Heart left ventricle (tissue), 16 donors: ENCODE results near the gene GPHB5. TPM values are rescaled to one million over a fixed set of nuclear protein-coding genes. Genes with fewer than 3 reads are reported as not detected.

Experiments
- ATAC-seq, 4 donors: fragments of 200-7000 bp; cut with Tn5 transposase; one replicate each; pipeline ENCODE4 v1.9.1; 2020 to 2022; ENCODE audit warnings: moderate library complexity in 4 of 4, mild to moderate bottlenecking in 3 of 4, moderate number of reproducible peaks in 1 of 4
- DNase-seq, 5 donors: peaks; one replicate each; pipeline ENCODE4 v3.0.0-alpha.2; 2020
- H3K27ac ChIP-seq, 12 donors: fragments of 200-600 bp; sonication (generic) in 4 of 12; one replicate each; pipeline versions ENCODE4 v1.5.0 to v1.8.0; 2016 to 2022; ENCODE audit warnings: mild to moderate bottlenecking in 2 of 12
- H3K27me3 ChIP-seq, 9 donors: fragments of 200-600 bp; sonication (generic) in 2 of 9; one replicate each; pipeline versions ENCODE4 v1.5.1 to v1.8.0; 2016 to 2022; ENCODE audit warnings: mild to moderate bottlenecking in 3 of 9
- H3K36me3 ChIP-seq, 9 donors: fragments of 200-600 bp; sonication (generic) in 2 of 9; one replicate each; pipeline versions ENCODE4 v1.5.0 to v1.8.0; 2018 to 2022; ENCODE audit warnings: mild to moderate bottlenecking in 2 of 9
- H3K4me1 ChIP-seq, 12 donors: fragments of 200-600 bp; sonication (generic) in 4 of 12; one replicate each; pipeline versions ENCODE4 v1.5.0 to v1.8.0; 2016 to 2022; ENCODE audit warnings: mild to moderate bottlenecking in 3 of 12
- H3K4me3 ChIP-seq, 12 donors: fragments of 200-600 bp; sonication (generic) in 4 of 12; one replicate each; pipeline versions ENCODE4 v1.5.0 to v1.8.0; 2017 to 2022; ENCODE audit warnings: mild to moderate bottlenecking in 9 of 12, moderate library complexity in 4 of 12
- H3K9me3 ChIP-seq, 12 donors: fragments of 200-600 bp; sonication (generic) in 4 of 12; one replicate each; pipeline versions ENCODE4 v1.5.0 to v1.8.0; 2016 to 2022; ENCODE audit warnings: mild to moderate bottlenecking in 1 of 12
- POLR2A ChIP-seq, 2 donors: fragments of 450-650 bp; IDR thresholded peaks; one replicate each; pipeline ENCODE4 v1.6.1; 2017; ENCODE audit warnings: antibody characterized with exemption in 2 of 2, mild to moderate bottlenecking in 2 of 2, moderate library complexity in 2 of 2
- WGBS, 4 donors: extraction: QIAGEN DNeasy Blood & Tissue Kit in 2 of 4; methylation state at CpG; one replicate each; pipeline versions ENCODE4 v1.1.5 to v1.1.7; 2013 to 2018; 5-methylcytosine and 5-hydroxymethylcytosine counted together
- intact Hi-C, 10 donors: fragments of 100-400 bp; cut with DNase I; formaldehyde crosslinking; loops; one replicate each; pipeline versions ENCODE4 v1.11.1 to v1.14.2; 2022
- polyA plus RNA-seq, 2 donors: library from polyadenylated mRNA; stranded (reverse); fragments of 200-250 nt; gene quantifications; one replicate each; pipeline ENCODE4 v1.2.3, GENCODE V29; 2013
- total RNA-seq, 9 donors: library from RNA; depleted of rRNA in 2 of 9; stranded (reverse); fragments of >200 nt in 2 of 9; fragmentation: NEBNext Ultra II Directional in 3 of 9; extraction: Animal tissue kit (Norgen Biotek cat#: 25700) in 3 of 9; gene quantifications; one replicate each; pipeline versions ENCODE4 v1.1.0 to v1.2.4, GENCODE V29; 2016 to 2023
- TF ChIP-seq, protein P1 (sequence below), 12 donors: fragments of 200-600 bp; sonication (generic) in 4 of 12; IDR thresholded peaks; one replicate each; pipeline versions ENCODE4 v1.5.0 to v1.8.0; 2018 to 2022; ENCODE audit warnings: antibody characterized with exemption in 12 of 12, mild to moderate bottlenecking in 5 of 12
- donor health status: ischemic (EF 13 %, LVEDD 7.1; RV severe dilation, severe dysfunction).
- donor health status: healthy with polysubstance abuse.
- donor health status: DM: no; HTN: yes; CAD: no.
- donor health status: DM: no; HTN: no; CAD: no.
- donor health status: ischemic (EF 25% LVEDD 6.9; RV normal size, moderate dysfunction).
- donor health status: ischemic (EF 25% LVEDD 5.7; RV mildly dilated, moderate dysfunction).
- donor health status: healthy.
- donor health status: DM: yes; HTN: yes; CAD: no.
- donor health status: ischemic (EF 35%, LVEDD 5.7; RV mildly dilated, moderate dysfunction).
- donor health status: nonischemic (EF 11% LVEDD 7.7; RV severe dilation, severe dysfunction).
- donor health status: DM: yes; HTN: yes; CAD: no.
- donor health status: PGD.
- donor health status: ischemic (EF 29% LVEDD 5.4; RV normal size, mild dysfunction).
- donor health status: nonischemic (EF 23%, LVEDD 6.1; RV moderate dilation, normal function).

The GPHB5 gene
- total and polyA plus RNA-seq, 11 donors = not detected

DNA sequence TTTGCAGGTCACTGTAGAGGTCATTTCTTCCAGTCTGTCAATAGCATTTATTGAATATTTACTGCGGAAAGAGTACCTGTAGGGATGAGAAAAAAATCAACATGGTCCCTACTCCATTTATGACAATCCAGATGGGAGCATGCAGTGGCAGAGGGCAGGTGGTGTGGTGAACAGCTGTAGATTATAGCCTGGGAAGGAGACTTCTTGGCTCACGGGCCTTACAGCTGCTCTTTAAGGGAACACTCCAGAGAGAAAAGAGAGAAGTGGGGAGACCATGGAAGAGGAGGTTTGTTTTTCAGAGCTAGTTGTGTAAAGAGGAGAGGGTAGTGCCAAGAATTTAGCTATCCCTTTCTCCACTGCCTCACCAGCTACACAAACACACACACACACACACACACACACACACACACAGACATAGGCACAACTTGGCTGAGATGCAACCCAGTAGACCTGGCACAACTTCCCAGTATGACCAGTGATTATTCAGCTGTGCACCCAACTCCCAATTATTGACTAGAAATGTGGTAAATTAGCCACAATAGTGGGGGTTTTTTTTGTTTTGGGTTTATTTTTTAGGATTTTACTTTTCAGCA, 41.0 kb downstream of the GPHB5 start:
- WGBS, 4 donors = 57 to 80% (median 70%) methylated on average over 2 of the region's 2 CpGs
- DNase-seq = no peak
- Histone ChIP-seq H3K4me1 (peaks cover 0 to 36% (median 7%) of the 10 kb centered on the region in 12 donors), H3K9me3 (no peaks in the 10 kb centered on the region), H3K27me3 (no peaks in the 10 kb centered on the region), H3K27ac (no peak overlapping the region), H3K36me3 (peaks cover 0 to 26% (median 3%) of the 10 kb centered on the region in 9 donors), H3K4me3 (no peak overlapping the region)
- ATAC-seq = no peak
- intact Hi-C loops = loop anchor here (2.0 to 10.0 kb wide), 7 partner anchors 100 to 1115 kb away; no protein-coding TSS in a partner anchor
- TF ChIP-seq POLR2A (IDR thresholded peaks at IDR 0.05) = no peak
- TF ChIP-seq, protein P1, sequence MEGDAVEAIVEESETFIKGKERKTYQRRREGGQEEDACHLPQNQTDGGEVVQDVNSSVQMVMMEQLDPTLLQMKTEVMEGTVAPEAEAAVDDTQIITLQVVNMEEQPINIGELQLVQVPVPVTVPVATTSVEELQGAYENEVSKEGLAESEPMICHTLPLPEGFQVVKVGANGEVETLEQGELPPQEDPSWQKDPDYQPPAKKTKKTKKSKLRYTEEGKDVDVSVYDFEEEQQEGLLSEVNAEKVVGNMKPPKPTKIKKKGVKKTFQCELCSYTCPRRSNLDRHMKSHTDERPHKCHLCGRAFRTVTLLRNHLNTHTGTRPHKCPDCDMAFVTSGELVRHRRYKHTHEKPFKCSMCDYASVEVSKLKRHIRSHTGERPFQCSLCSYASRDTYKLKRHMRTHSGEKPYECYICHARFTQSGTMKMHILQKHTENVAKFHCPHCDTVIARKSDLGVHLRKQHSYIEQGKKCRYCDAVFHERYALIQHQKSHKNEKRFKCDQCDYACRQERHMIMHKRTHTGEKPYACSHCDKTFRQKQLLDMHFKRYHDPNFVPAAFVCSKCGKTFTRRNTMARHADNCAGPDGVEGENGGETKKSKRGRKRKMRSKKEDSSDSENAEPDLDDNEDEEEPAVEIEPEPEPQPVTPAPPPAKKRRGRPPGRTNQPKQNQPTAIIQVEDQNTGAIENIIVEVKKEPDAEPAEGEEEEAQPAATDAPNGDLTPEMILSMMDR (IDR thresholded peaks at IDR 0.05) = no peak

DNA sequence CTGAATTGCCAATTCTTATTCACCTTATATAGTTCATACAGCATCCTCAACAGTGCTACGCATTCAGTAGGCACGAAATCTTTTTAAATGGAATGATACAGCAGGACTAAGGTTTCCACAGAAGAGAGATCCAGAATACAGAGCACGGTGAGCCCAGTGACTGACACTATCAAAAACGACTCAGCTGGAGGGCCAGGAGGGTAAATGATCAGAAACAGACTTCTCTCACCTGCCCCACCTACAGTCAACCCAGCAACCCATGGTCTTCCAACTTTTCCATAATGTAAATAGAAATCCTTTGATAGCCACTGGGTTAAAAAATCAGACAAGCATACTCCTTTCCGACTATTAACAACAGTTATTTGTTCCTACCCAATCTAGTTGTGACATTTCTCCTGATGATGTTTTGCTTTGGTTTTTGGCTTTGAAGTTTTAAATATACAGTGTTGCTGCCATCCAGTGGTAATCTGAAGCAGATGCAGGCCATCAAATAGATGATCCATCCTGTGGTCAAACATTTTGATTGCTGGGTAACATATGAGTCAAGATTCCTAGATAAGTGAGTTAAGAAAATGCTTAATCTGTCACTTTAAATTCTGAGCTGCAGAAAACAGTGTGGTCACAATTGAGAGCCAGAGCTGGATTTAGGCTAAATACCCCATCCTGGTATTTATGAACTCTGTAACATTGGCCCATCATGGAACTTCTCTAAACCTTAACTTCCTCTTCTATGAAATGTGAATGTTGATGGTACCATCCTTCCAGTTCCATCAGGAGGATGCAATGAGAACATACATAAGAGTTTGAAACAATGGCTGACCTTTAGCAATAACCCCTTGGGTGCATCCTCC, 42.0 kb downstream of the GPHB5 start:
- peak overlapping the region in 1 of 12 donors; percentile 17 for H3K27ac ChIP-seq
- 41 to 47% (median 45%) methylated on average over 5 of the region's 5 CpGs for WGBS, 4 donors
- intact Hi-C loops = loop anchor here (1.0 to 10.0 kb wide), 10 partner anchors 99 to 1114 kb away; no protein-coding TSS in a partner anchor

DNA sequence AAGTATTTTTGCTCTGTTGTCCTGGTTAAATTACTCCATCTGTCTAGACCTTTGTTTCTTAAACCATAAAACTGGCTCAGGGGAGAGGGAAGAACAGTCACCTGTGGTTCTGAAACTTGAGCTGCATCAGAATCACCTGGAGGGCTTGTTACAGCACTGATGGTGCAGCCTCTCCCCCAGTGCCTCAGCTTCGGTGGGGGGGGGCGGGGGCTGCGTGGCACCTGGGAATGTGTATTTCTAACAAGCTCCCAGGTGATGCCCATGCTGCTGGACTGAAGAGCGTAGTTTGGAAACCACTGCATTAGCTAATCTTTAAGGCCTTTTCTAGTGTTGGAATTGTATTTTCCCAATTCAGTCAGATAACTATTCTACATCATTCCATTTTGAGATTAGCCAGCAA, 42.7 kb downstream of the GPHB5 start:
- no peaks in the 10 kb centered on the region for H3K9me3 ChIP-seq
- TF ChIP-seq, protein P1 (IDR thresholded peaks at IDR 0.05) = no peak
- intact Hi-C loops = loop anchor here (1.0 to 10.0 kb wide), 10 partner anchors 99 to 1114 kb away; no protein-coding TSS in a partner anchor
- no peak for DNase-seq
- peaks cover 0 to 25% (median 5%) of the 10 kb centered on the region in 9 donors for H3K36me3 ChIP-seq
- no peak for ATAC-seq
- no peak overlapping the region for H3K4me3 ChIP-seq
- peaks cover 0 to 36% (median 7%) of the 10 kb centered on the region in 12 donors for H3K4me1 ChIP-seq
- H3K27me3 ChIP-seq = no peaks in the 10 kb centered on the region
- WGBS, 4 donors = 69 to 98% (median 80%) methylated on average over 4 of the region's 4 CpGs
- peak overlapping the region in 1 of 12 donors; percentile 17 for H3K27ac ChIP-seq

More for the DNA sequence above, 42.0 kb downstream of the GPHB5 start:
- peaks cover 0 to 36% (median 7%) of the 10 kb centered on the region in 12 donors for H3K4me1 ChIP-seq
- ATAC-seq = peak in 1 of 4 donors; percentile 32
- DNase-seq = no peak
- no peak for TF ChIP-seq POLR2A (IDR thresholded peaks at IDR 0.05)
- TF ChIP-seq, protein P1 (IDR thresholded peaks at IDR 0.05) = peak; percentile 57 to 86 (median 83)
- H3K9me3 ChIP-seq = no peaks in the 10 kb centered on the region
- H3K36me3 ChIP-seq = peaks cover 0 to 28% (median 3%) of the 10 kb centered on the region in 9 donors
- H3K4me3 ChIP-seq = no peak overlapping the region
- H3K27me3 ChIP-seq = no peaks in the 10 kb centered on the region

DNA sequence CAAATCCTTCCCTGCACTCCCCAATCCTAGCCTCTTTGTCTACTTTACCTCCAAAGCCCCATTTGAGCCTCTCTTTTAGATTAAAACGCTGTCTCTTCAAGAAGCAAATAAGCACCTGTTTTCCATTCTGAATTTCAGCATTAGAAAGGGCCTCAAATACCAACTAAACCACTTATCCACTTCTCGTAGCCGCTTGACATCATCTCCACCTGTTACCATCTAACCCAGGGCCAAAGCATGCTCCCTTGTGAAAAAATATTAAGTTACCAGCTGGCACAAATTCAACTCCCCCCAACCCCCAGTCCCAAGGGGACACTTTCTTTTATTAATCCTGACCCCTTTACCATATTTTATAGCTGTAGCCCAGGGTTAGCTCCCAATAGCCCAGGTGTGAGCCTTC, 43.1 kb downstream of the GPHB5 start:
- no peak for TF ChIP-seq POLR2A (IDR thresholded peaks at IDR 0.05)
- TF ChIP-seq, protein P1 (IDR thresholded peaks at IDR 0.05) = no peak
- Histone ChIP-seq H3K27ac (no peak overlapping the region), H3K4me3 (no peak overlapping the region), H3K27me3 (no peaks in the 10 kb centered on the region), H3K36me3 (peaks cover 0 to 22% (median 5%) of the 10 kb centered on the region in 9 donors), H3K9me3 (no peaks in the 10 kb centered on the region), H3K4me1 (peaks cover 0 to 36% (median 7%) of the 10 kb centered on the region in 12 donors)
- ATAC-seq (no peak), DNase-seq (no peak)
- intact Hi-C loops = loop anchor here (1.0 to 10.0 kb wide), 10 partner anchors 98 to 1113 kb away; no protein-coding TSS in a partner anchor
- WGBS, 4 donors = 76 to 80% (median 77%) methylated on average over 3 of the region's 3 CpGs
